HEK293 (cell line): ENCODE measurements around the gene POMT2.

ENCODE experiments used
- CTCF ChIA-PET: fragments of 350-600 bp; formaldehyde crosslinking; extraction: SDS; loops from one replicate; lab custom pipeline; 2021; ENCODE audit warnings: antibody characterized with exemption; lab: Yijun Ruan, JAX
- POLR2A ChIA-PET: fragments of 300-600 bp; formaldehyde crosslinking; extraction: SDS; loops from one replicate; lab custom pipeline; 2020; ENCODE audit warnings: antibody characterized with exemption, inconsistent platforms; lab: Yijun Ruan, JAX
- H3K27ac ChIP-seq: fragments of 200-500 bp; sonication (Bioruptor generic); 2 replicates; pipeline ENCODE4 v1.5.1; 2014; ENCODE audit warnings: low read depth, low read length, control low read depth, inconsistent platforms; ENCODE audit errors: extremely low read depth
- H3K36me3 ChIP-seq, 2 experiments: fragments of 200-500 bp in 1 of 2; sonication (Bioruptor generic) in 1 of 2; 1 replicate in 1 of 2; 2 replicates in 1 of 2; pipeline ENCODE4 v1.5.1; 2014 to 2017; ENCODE audit warnings: inconsistent platforms in 2 of 2, low read length in 2 of 2; ENCODE audit not compliant: control insufficient read depth in 2 of 2, insufficient read depth in 1 of 2
- H3K4me1 ChIP-seq: fragments of 200-500 bp; sonication (Bioruptor generic); 2 replicates; pipeline ENCODE4 v1.5.1; 2014; ENCODE audit warnings: mild to moderate bottlenecking, low read length, inconsistent platforms; ENCODE audit not compliant: control insufficient read depth, insufficient read depth
- H3K4me3 ChIP-seq: 2 replicates; pipeline ENCODE4 v1.5.1; 2011; ENCODE audit warnings: low read depth, mild to moderate bottlenecking, control low read depth, low read length, moderate library complexity
- H3K9me3 ChIP-seq: fragments of 200-500 bp; sonication (Bioruptor generic); 2 replicates; pipeline ENCODE4 v1.5.1; 2014; ENCODE audit warnings: low read depth, low read length, inconsistent platforms; ENCODE audit not compliant: control insufficient read depth, insufficient read depth
- BCL11A ChIP-seq: fragments of 450-650 bp; formaldehyde crosslinking; IDR thresholded peaks from 2 replicates; pipeline ENCODE4 v1.5.1; 2016; ENCODE audit warnings: low read depth, missing biosample characterization, missing genetic modification characterization
- GLIS2 ChIP-seq: fragments of 450-650 bp; formaldehyde crosslinking; IDR thresholded peaks from 2 replicates; pipeline ENCODE4 v1.5.1; 2016; ENCODE audit warnings: missing biosample characterization, missing genetic modification characterization
- HIC1 ChIP-seq: fragments of 450-650 bp; formaldehyde crosslinking; IDR thresholded peaks from 2 replicates; pipeline ENCODE4 v1.5.1; 2016; ENCODE audit warnings: missing biosample characterization, missing genetic modification characterization
- HOXC10 ChIP-seq: sonication (generic); formaldehyde crosslinking; IDR thresholded peaks from 2 replicates; pipeline ENCODE4 v1.8.1; 2023; ENCODE audit warnings: mild to moderate bottlenecking, missing genetic modification reagents
- KLF1 ChIP-seq: fragments of 450-650 bp; formaldehyde crosslinking; IDR thresholded peaks from 2 replicates; pipeline ENCODE4 v1.5.1; 2016; ENCODE audit warnings: missing biosample characterization, missing genetic modification characterization
- MZF1 ChIP-seq: fragments of 450-650 bp; formaldehyde crosslinking; IDR thresholded peaks from 2 replicates; pipeline ENCODE4 v1.5.1; 2017; ENCODE audit warnings: missing biosample characterization, missing genetic modification characterization, borderline replicate concordance
- OSR2 ChIP-seq: fragments of 450-650 bp; formaldehyde crosslinking; IDR thresholded peaks from 2 replicates; pipeline ENCODE4 v1.5.1; 2016; ENCODE audit warnings: missing biosample characterization, missing genetic modification characterization
- REPIN1 ChIP-seq: fragments of 450-650 bp; formaldehyde crosslinking; IDR thresholded peaks from 2 replicates; pipeline ENCODE4 v1.5.1; 2017; ENCODE audit warnings: missing biosample characterization, missing genetic modification characterization, low read depth
- ZFP3 ChIP-seq: fragments of 450-650 bp; formaldehyde crosslinking; IDR thresholded peaks from 2 replicates; pipeline ENCODE4 v1.5.1; 2016; ENCODE audit warnings: low read depth, missing biosample characterization, missing genetic modification characterization
- ZIC2 ChIP-seq: fragments of 450-650 bp; formaldehyde crosslinking; IDR thresholded peaks from 2 replicates; pipeline ENCODE4 v1.5.1; 2016; ENCODE audit warnings: missing biosample characterization, missing genetic modification characterization
- ZNF112 ChIP-seq: fragments of 450-650 bp; formaldehyde crosslinking; IDR thresholded peaks from 2 replicates; pipeline ENCODE4 v1.5.0; 2017; ENCODE audit warnings: missing biosample characterization, missing genetic modification characterization
- ZNF174 ChIP-seq: fragments of 450-650 bp; formaldehyde crosslinking; IDR thresholded peaks from 2 replicates; pipeline ENCODE4 v1.5.0; 2017; ENCODE audit warnings: missing biosample characterization, mild to moderate bottlenecking, missing genetic modification characterization
- ZNF19 ChIP-seq: fragments of 450-650 bp; formaldehyde crosslinking; IDR thresholded peaks from 2 replicates; pipeline ENCODE4; 2016; ENCODE audit warnings: missing biosample characterization, missing genetic modification characterization, low read depth
- ZNF2 ChIP-seq: fragments of 450-650 bp; formaldehyde crosslinking; IDR thresholded peaks from 2 replicates; pipeline ENCODE4 v1.5.1; 2016; ENCODE audit warnings: missing biosample characterization, missing genetic modification characterization
- ZNF221 ChIP-seq: fragments of 450-650 bp; formaldehyde crosslinking; IDR thresholded peaks from 2 replicates; pipeline ENCODE4 v1.5.1; 2017; ENCODE audit warnings: missing biosample characterization, missing genetic modification characterization, borderline replicate concordance
- ZNF223 ChIP-seq: fragments of 450-650 bp; formaldehyde crosslinking; IDR thresholded peaks from 2 replicates; pipeline ENCODE4 v1.5.1; 2016; ENCODE audit warnings: missing biosample characterization, missing genetic modification characterization
- ZNF24 ChIP-seq: fragments of 450-650 bp; formaldehyde crosslinking; IDR thresholded peaks from 2 replicates; pipeline ENCODE4 v1.5.1; 2016; ENCODE audit warnings: missing biosample characterization, missing genetic modification characterization
- ZNF280C ChIP-seq: fragments of 450-650 bp; formaldehyde crosslinking; IDR thresholded peaks from 2 replicates; pipeline ENCODE4 v1.5.1; 2016; ENCODE audit warnings: missing biosample characterization, missing genetic modification characterization
- ZNF362 ChIP-seq: fragments of 450-650 bp; formaldehyde crosslinking; IDR thresholded peaks from 2 replicates; pipeline ENCODE4 v1.5.1; 2016; ENCODE audit warnings: missing biosample characterization, missing genetic modification characterization
- ZNF366 ChIP-seq: fragments of 450-650 bp; formaldehyde crosslinking; conservative IDR thresholded peaks from 2 replicates; pipeline ENCODE4 v1.5.1; 2016; ENCODE audit warnings: missing biosample characterization, missing genetic modification characterization
- ZNF426 ChIP-seq: fragments of 450-650 bp; formaldehyde crosslinking; IDR thresholded peaks from 2 replicates; pipeline ENCODE4 v1.5.1; 2017; ENCODE audit warnings: missing biosample characterization, missing genetic modification characterization, mild to moderate bottlenecking, inconsistent platforms, moderate library complexity
- ZNF510 ChIP-seq: fragments of 450-650 bp; formaldehyde crosslinking; IDR thresholded peaks from 2 replicates; pipeline ENCODE4 v1.5.1; 2018; ENCODE audit warnings: mild to moderate bottlenecking, missing genetic modification characterization, missing biosample characterization; ENCODE audit not compliant: insufficient replicate concordance
- ZNF529 ChIP-seq: fragments of 450-650 bp; formaldehyde crosslinking; IDR thresholded peaks from 2 replicates; pipeline ENCODE4 v1.5.1; 2017; ENCODE audit warnings: missing genetic modification characterization, missing biosample characterization; ENCODE audit not compliant: insufficient replicate concordance
- ZNF548 ChIP-seq: fragments of 450-650 bp; formaldehyde crosslinking; IDR thresholded peaks from 2 replicates; pipeline ENCODE4 v1.5.1; 2016; ENCODE audit warnings: missing biosample characterization, missing genetic modification characterization
- ZNF558 ChIP-seq: fragments of 450-650 bp; formaldehyde crosslinking; IDR thresholded peaks from 2 replicates; pipeline ENCODE4 v1.5.1; 2016; ENCODE audit warnings: missing biosample characterization, missing genetic modification characterization
- ZNF560 ChIP-seq: fragments of 450-650 bp; formaldehyde crosslinking; IDR thresholded peaks from 2 replicates; pipeline ENCODE4 v1.5.1; 2017; ENCODE audit warnings: missing biosample characterization, missing genetic modification characterization, borderline replicate concordance
- ZNF624 ChIP-seq: fragments of 450-650 bp; formaldehyde crosslinking; IDR thresholded peaks from 2 replicates; pipeline ENCODE4 v1.5.1; 2017; ENCODE audit warnings: missing biosample characterization, missing genetic modification characterization
- ZNF664 ChIP-seq: fragments of 450-650 bp; formaldehyde crosslinking; IDR thresholded peaks from 2 replicates; pipeline ENCODE4 v1.5.1; 2016; ENCODE audit warnings: missing biosample characterization, missing genetic modification characterization
- ZNF747 ChIP-seq: fragments of 450-650 bp; formaldehyde crosslinking; IDR thresholded peaks from 2 replicates; pipeline ENCODE4 v1.5.1; 2016; ENCODE audit warnings: missing biosample characterization, missing genetic modification characterization
- ZNF791 ChIP-seq: fragments of 450-650 bp; formaldehyde crosslinking; IDR thresholded peaks from 2 replicates; pipeline ENCODE4 v1.5.1; 2016; ENCODE audit warnings: missing biosample characterization, missing genetic modification characterization
- ZXDB ChIP-seq: fragments of 450-650 bp; formaldehyde crosslinking; IDR thresholded peaks from 2 replicates; pipeline ENCODE4 v1.5.1; 2016; ENCODE audit warnings: missing biosample characterization, missing genetic modification characterization
- TF ChIP-seq, protein P1 (sequence below): fragments of 450-650 bp; formaldehyde crosslinking; IDR thresholded peaks from 2 replicates; pipeline ENCODE4 v1.5.1; 2017; ENCODE audit warnings: missing biosample characterization, missing genetic modification characterization

The POMT2 gene

GRCh38 chr14:77324289-77324688 is 3.6 kb upstream of the POMT2 start:
- Histone ChIP-seq H3K36me3 (no peaks in the 10 kb centered on the region; a peak in 1 of 3 replicates), H3K27ac (no peak overlapping the region), H3K9me3 (no peaks in the 10 kb centered on the region), H3K4me1 (peaks cover 6% of the 10 kb centered on the region; the same call in 1 of the 2 replicates), H3K4me3 (no peak overlapping the region)
- ChIA-PET CTCF (interaction anchor here (0.7 kb wide), 2 partner anchors 8 to 53 kb away, joined by 3 to 4 read pairs; partner anchors contain the start of genes SAMD15 and TMED8), POLR2A (no interaction called here)
- no peak for TF ChIP-seq ZNF362 (tag by site-specific recombination)
- no peak for TF ChIP-seq ZIC2
- TF ChIP-seq ZNF223 (tag by site-specific recombination): no peak
- TF ChIP-seq ZNF791: no peak
- no peak for TF ChIP-seq GLIS2 (tag by site-specific recombination)
- no peak for TF ChIP-seq ZNF426 (tag by site-specific recombination)
- no peak for TF ChIP-seq ZNF24
- no peak for TF ChIP-seq ZXDB (tag by site-specific recombination)
- no peak for TF ChIP-seq MZF1 (tag by site-specific recombination)
- no peak for TF ChIP-seq ZNF529 (tag by site-specific recombination)
- no peak for TF ChIP-seq ZNF221
- TF ChIP-seq HIC1 (tag by site-specific recombination): no peak
- TF ChIP-seq ZFP3 (tag by site-specific recombination): no peak
- no peak for TF ChIP-seq ZNF560 (tag by site-specific recombination)
- TF ChIP-seq, protein P1, sequence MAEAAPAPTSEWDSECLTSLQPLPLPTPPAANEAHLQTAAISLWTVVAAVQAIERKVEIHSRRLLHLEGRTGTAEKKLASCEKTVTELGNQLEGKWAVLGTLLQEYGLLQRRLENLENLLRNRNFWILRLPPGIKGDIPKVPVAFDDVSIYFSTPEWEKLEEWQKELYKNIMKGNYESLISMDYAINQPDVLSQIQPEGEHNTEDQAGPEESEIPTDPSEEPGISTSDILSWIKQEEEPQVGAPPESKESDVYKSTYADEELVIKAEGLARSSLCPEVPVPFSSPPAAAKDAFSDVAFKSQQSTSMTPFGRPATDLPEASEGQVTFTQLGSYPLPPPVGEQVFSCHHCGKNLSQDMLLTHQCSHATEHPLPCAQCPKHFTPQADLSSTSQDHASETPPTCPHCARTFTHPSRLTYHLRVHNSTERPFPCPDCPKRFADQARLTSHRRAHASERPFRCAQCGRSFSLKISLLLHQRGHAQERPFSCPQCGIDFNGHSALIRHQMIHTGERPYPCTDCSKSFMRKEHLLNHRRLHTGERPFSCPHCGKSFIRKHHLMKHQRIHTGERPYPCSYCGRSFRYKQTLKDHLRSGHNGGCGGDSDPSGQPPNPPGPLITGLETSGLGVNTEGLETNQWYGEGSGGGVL (tag by site-specific recombination): no peak

- H3K4me3 ChIP-seq: no peak overlapping the region
- peaks cover 7% of the 10 kb centered on the region; the same call in 1 of the 2 replicates for H3K4me1 ChIP-seq
- H3K27ac ChIP-seq: no peak overlapping the region
- H3K9me3 ChIP-seq: no peaks in the 10 kb centered on the region
- ChIA-PET CTCF (interaction anchor here (0.5 to 0.6 kb wide), 2 partner anchors 10 to 150 kb away, joined by 3 to 5 read pairs; no protein-coding TSS in a partner anchor), POLR2A (no interaction called here)
- H3K36me3 ChIP-seq: no peaks in the 10 kb centered on the region; a peak in 1 of 3 replicates
- no peak for TF ChIP-seq BCL11A (tag by site-specific recombination)
- no peak for TF ChIP-seq ZNF558
- no peak for TF ChIP-seq ZNF112
- TF ChIP-seq ZNF747 (tag by site-specific recombination): no peak
- TF ChIP-seq HOXC10 (CRISPR knock-in tag): no peak
- TF ChIP-seq KLF1 (tag by site-specific recombination): no peak
- TF ChIP-seq ZNF19: no peak
- TF ChIP-seq ZNF548 (tag by site-specific recombination): no peak
- TF ChIP-seq ZNF624 (tag by site-specific recombination): no peak
- TF ChIP-seq ZNF510 (tag by site-specific recombination): no peak
- no peak for TF ChIP-seq ZNF664 (tag by site-specific recombination)
- TF ChIP-seq ZNF280C (tag by site-specific recombination): no peak
- TF ChIP-seq ZNF2 (tag by site-specific recombination): no peak
- no peak for TF ChIP-seq ZNF366
- TF ChIP-seq ZNF174: no peak
- TF ChIP-seq REPIN1 (tag by site-specific recombination): no peak
- no peak for TF ChIP-seq OSR2 (tag by site-specific recombination)
These were observed 2.9 kb upstream of the POMT2 start for GRCh38 chr14:77323571-77323970.
